GM21737 (cell line): Measurements from ENCODE around the gene NOTCH3.

Experiments used
- ATAC-seq: cut with Tn5 transposase; IDR thresholded peaks from one replicate; pipeline ENCODE4 v1.9.1; 2021; ENCODE audit warnings: mild to moderate bottlenecking, moderate library complexity; ENCODE audit not compliant: unreplicated experiment

NOTCH3 gene

GRCh38 chr19:15200553-15201364 is at the start of gene NOTCH3:
Gene NOTCH3 (minus strand): TSS chr19:15200995. CDS start chr19:15200905, 90 bp downstream.
- ATAC-seq = no peak

- ATAC-seq = no peak
Observed at GRCh38 chr19:15250640-15250993, 49.8 kb upstream of the NOTCH3 start.

- no peak for ATAC-seq
Observed at GRCh38 chr19:15249972-15250639, 49.3 kb upstream of the NOTCH3 start.

- ATAC-seq = no peak
Observed at GRCh38 chr19:15249528-15249874, 48.7 kb upstream of the NOTCH3 start.

GRCh38 chr19:15248648-15249527 is 48.1 kb upstream of the NOTCH3 start:
- ATAC-seq = no peak

- ATAC-seq = no peak
Observed at GRCh38 chr19:15248106-15248505, 47.3 kb upstream of the NOTCH3 start.

- no peak for ATAC-seq
Observed at GRCh38 chr19:15247107-15248014, 46.6 kb upstream of the NOTCH3 start.

- ATAC-seq = no peak
Observed at GRCh38 chr19:15246198-15246481, 45.3 kb upstream of the NOTCH3 start.

- no peak for ATAC-seq
Observed at GRCh38 chr19:15245370-15246197, 44.8 kb upstream of the NOTCH3 start.

- no peak for ATAC-seq
Observed at GRCh38 chr19:15244808-15245207, 44.0 kb upstream of the NOTCH3 start.

- ATAC-seq = no peak
Observed at GRCh38 chr19:15244106-15244803, 43.5 kb upstream of the NOTCH3 start.

GRCh38 chr19:15243236-15243957 is 42.6 kb upstream of the NOTCH3 start:
- ATAC-seq = no peak

- no peak for ATAC-seq
Observed at GRCh38 chr19:15241259-15241910, 40.6 kb upstream of the NOTCH3 start.

- no peak for ATAC-seq
Observed at GRCh38 chr19:15240515-15240914, 39.7 kb upstream of the NOTCH3 start.

GRCh38 chr19:15239337-15239949 is 38.6 kb upstream of the NOTCH3 start:
- no peak for ATAC-seq

- ATAC-seq = no peak
Observed at GRCh38 chr19:15238639-15239155, 37.9 kb upstream of the NOTCH3 start.
